Liver (tissue), 3 donors: ENCODE results near the gene SYK.

Experiments
- GABPA ChIP-seq, 2 donors: IDR thresholded peaks in 1 of 2; conservative IDR thresholded peaks in 1 of 2; 2 replicates each; pipeline ENCODE4 v1.6.1; 2016; ENCODE audit warnings: antibody characterized with exemption in 2 of 2, mild to moderate bottlenecking in 1 of 2, moderate library complexity in 1 of 2
- TF ChIP-seq, protein P1 (sequence below): fragments of 150-350 bp; IDR thresholded peaks from 2 replicates; pipeline ENCODE4 v1.5.1; 2017; ENCODE audit warnings: improper control_type of control experiment, low read depth, low read length; ENCODE audit not compliant: missing input control
- TF ChIP-seq, protein P2 (sequence below): IDR thresholded peaks from 2 replicates; pipeline ENCODE4 v1.6.1; 2016; ENCODE audit warnings: antibody characterized with exemption
- donor health status: healthy.
- donor health status: healthy.

DNA sequence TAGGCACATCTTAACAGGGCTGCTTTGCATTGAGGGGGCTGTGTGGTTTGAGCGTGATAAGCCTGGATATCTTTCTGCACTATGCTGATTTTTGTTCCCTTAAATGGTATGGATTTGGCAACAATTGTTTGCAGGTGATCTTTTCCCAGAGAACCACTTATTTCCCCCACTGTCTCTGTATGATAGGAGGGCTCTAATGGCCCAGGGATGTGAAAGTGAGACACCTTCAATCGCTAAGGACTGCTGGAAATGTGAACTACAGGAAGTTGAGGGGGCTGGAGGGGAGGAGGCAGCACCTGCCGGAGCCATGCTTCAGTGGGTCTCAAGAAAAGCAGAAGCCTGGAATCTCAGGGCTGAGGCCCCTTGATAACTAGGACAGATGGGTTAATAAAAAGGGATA, 29.4 kb downstream of the SYK start:
- TF ChIP-seq, protein P1, sequence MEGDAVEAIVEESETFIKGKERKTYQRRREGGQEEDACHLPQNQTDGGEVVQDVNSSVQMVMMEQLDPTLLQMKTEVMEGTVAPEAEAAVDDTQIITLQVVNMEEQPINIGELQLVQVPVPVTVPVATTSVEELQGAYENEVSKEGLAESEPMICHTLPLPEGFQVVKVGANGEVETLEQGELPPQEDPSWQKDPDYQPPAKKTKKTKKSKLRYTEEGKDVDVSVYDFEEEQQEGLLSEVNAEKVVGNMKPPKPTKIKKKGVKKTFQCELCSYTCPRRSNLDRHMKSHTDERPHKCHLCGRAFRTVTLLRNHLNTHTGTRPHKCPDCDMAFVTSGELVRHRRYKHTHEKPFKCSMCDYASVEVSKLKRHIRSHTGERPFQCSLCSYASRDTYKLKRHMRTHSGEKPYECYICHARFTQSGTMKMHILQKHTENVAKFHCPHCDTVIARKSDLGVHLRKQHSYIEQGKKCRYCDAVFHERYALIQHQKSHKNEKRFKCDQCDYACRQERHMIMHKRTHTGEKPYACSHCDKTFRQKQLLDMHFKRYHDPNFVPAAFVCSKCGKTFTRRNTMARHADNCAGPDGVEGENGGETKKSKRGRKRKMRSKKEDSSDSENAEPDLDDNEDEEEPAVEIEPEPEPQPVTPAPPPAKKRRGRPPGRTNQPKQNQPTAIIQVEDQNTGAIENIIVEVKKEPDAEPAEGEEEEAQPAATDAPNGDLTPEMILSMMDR, result no peak
- no peak for TF ChIP-seq GABPA (IDR thresholded peaks at IDR 0.05 in 1 of 2, conservative IDR thresholded peaks at IDR 0.05 in 1 of 2)
- TF ChIP-seq, protein P2, sequence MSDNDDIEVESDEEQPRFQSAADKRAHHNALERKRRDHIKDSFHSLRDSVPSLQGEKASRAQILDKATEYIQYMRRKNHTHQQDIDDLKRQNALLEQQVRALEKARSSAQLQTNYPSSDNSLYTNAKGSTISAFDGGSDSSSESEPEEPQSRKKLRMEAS, result no peak
